ENCODE data around the gene AMDHD1.

DNA sequence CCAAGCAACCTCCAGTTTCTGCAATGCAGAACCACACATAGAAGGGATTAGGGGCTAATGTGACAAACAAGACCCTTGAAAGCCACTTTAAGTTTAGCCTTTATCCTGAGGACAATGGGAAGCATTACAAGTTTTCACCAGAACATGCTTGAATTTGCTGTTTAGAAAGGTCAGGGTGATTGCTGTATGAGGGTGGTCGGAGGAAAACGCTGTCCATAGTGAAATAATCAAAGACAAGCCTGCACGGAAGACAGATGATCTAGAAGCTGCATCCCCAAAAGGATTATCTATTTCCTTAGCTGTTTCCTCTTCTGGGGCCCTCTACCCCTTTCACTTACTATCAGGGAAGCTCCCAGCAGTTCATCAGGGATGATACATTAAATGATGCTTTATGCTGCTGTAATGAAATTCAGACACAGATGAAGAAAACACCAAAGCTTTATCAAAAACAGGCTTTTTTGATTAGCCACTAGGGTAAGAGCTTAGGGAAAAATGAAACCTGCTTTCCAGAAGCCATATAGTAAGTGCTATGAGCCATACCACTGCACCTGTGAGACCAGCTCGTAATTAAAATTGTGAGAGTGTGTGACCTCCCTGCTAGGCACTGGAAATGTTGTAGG lies 46.5 kb downstream of the AMDHD1 start:
- TF ChIP-seq HDAC6 (IDR thresholded peaks at IDR 0.05; ENCODE audit: low read depth, low read length): no peak
- TF ChIP-seq HDAC2 (IDR thresholded peaks at IDR 0.05; ENCODE audit: borderline replicate concordance in 1 of 2, low read depth in 2 of 2, low read length in 2 of 2): no peak
- TF ChIP-seq ZNF274 (IDR thresholded peaks at IDR 0.05; ENCODE audit: borderline replicate concordance, extremely low read depth, low read length): no peak
- no peak for TF ChIP-seq RAD21 (IDR thresholded peaks at IDR 0.05 in 1 of 2, conservative IDR thresholded peaks at IDR 0.05 in 1 of 2; ENCODE audit: low read depth in 2 of 2, low read length in 2 of 2)
- TF ChIP-seq, protein P1, sequence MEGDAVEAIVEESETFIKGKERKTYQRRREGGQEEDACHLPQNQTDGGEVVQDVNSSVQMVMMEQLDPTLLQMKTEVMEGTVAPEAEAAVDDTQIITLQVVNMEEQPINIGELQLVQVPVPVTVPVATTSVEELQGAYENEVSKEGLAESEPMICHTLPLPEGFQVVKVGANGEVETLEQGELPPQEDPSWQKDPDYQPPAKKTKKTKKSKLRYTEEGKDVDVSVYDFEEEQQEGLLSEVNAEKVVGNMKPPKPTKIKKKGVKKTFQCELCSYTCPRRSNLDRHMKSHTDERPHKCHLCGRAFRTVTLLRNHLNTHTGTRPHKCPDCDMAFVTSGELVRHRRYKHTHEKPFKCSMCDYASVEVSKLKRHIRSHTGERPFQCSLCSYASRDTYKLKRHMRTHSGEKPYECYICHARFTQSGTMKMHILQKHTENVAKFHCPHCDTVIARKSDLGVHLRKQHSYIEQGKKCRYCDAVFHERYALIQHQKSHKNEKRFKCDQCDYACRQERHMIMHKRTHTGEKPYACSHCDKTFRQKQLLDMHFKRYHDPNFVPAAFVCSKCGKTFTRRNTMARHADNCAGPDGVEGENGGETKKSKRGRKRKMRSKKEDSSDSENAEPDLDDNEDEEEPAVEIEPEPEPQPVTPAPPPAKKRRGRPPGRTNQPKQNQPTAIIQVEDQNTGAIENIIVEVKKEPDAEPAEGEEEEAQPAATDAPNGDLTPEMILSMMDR (IDR thresholded peaks at IDR 0.05; ENCODE audit: control extremely low read depth in 1 of 3, insufficient read depth in 1 of 3, low read depth in 1 of 3, low read length in 3 of 3): no peak
- TF ChIP-seq TAF1 (IDR thresholded peaks at IDR 0.05; ENCODE audit: low read depth, low read length): no peak
- TF ChIP-seq CREB1 (IDR thresholded peaks at IDR 0.05): no peak
- no peak for TF ChIP-seq EZH2 (IDR thresholded peaks at IDR 0.05; ENCODE audit: low read depth, low read length, severe bottlenecking)
- no peak for TF ChIP-seq EP300 (IDR thresholded peaks at IDR 0.05; ENCODE audit: borderline replicate concordance in 1 of 2, low read depth in 2 of 2, low read length in 2 of 2)
- no peak for TF ChIP-seq POLR2A (IDR thresholded peaks at IDR 0.05; ENCODE audit: control extremely low read depth in 1 of 2, low read depth in 2 of 2, low read length in 2 of 2)
- TF ChIP-seq RBBP5 (IDR thresholded peaks at IDR 0.05; ENCODE audit: borderline replicate concordance, low read depth, low read length): no peak
